A673 (cell line): ENCODE measurements around the gene NTN1. TPM values are rescaled to one million over a fixed set of nuclear protein-coding genes. Genes with fewer than 3 reads are reported as not detected.

Experiments used
- BruUV-seq: library from RNA; stranded (reverse); fragments of 400-500 nt; replicated peaks from 2 replicates; lab custom pipeline; 2021; lab: Mats Ljungman, UMichigan
- CTCF ChIA-PET: fragments of 300-600 bp; sonication (Branson Sonifier 250); formaldehyde crosslinking; loops from one replicate; lab custom pipeline; 2022; ENCODE audit warnings: antibody characterized with exemption; lab: Charles Lee
- POLR2A ChIA-PET: fragments of 300-600 bp; sonication (Branson Sonifier 250); formaldehyde crosslinking; loops from one replicate; lab custom pipeline; 2022; ENCODE audit warnings: antibody characterized with exemption; ENCODE audit not compliant: low non-redundant PET; lab: Charles Lee
- DNase-seq: peaks from one replicate; pipeline ENCODE4 v3.0.0-alpha.2; 2015; ENCODE audit warnings: low spot score
- H3K27ac ChIP-seq: fragments of 200-600 bp; sonication (generic); 2 replicates; pipeline ENCODE4 v1.5.1; 2016; ENCODE audit warnings: mixed run types, low read depth, mild to moderate bottlenecking, mixed read lengths, antibody characterized with exemption, low read length; ENCODE audit not compliant: poor library complexity, severe bottlenecking
- H3K27me3 ChIP-seq: fragments of 200-600 bp; sonication (generic); replicated peaks from 2 replicates; pipeline ENCODE4 v1.6.1; 2017; ENCODE audit warnings: mixed run types, low read depth, mild to moderate bottlenecking, mixed read lengths, antibody characterized with exemption, low read length; ENCODE audit not compliant: insufficient read depth, poor library complexity
- H3K36me3 ChIP-seq: fragments of 200-600 bp; sonication (generic); 2 replicates; pipeline ENCODE4 v1.6.1; 2016; ENCODE audit warnings: mixed run types, mild to moderate bottlenecking, mixed read lengths, antibody characterized with exemption, low read length; ENCODE audit not compliant: insufficient read depth, poor library complexity, severe bottlenecking
- H3K4me1 ChIP-seq: fragments of 200-600 bp; sonication (generic); 2 replicates; pipeline ENCODE4 v1.6.1; 2017; ENCODE audit warnings: mixed run types, mild to moderate bottlenecking, mixed read lengths, antibody characterized with exemption, low read length; ENCODE audit not compliant: insufficient read depth, poor library complexity, severe bottlenecking
- H3K4me3 ChIP-seq: fragments of 200-600 bp; sonication (generic); 2 replicates; pipeline ENCODE4 v1.5.1; 2016; ENCODE audit warnings: low read depth, mixed run types, mild to moderate bottlenecking, mixed read lengths, low read length; ENCODE audit not compliant: poor library complexity, severe bottlenecking
- H3K9me3 ChIP-seq: fragments of 200-600 bp; sonication (generic); 2 replicates; pipeline ENCODE4 v1.6.1; 2016; ENCODE audit warnings: mixed run types, low read depth, mild to moderate bottlenecking, mixed read lengths, antibody characterized with exemption, low read length; ENCODE audit not compliant: poor library complexity, severe bottlenecking
- CTCF ChIP-seq: fragments of 300-800, 200-600 bp; sonication (generic); conservative IDR thresholded peaks from 2 replicates; pipeline ENCODE4 v1.5.1; 2017; ENCODE audit warnings: low read depth, mild to moderate bottlenecking, antibody characterized with exemption, low read length, moderate library complexity, mixed read lengths
- EZH2 ChIP-seq: fragments of 200-600 bp; sonication (generic); IDR thresholded peaks from 2 replicates; pipeline ENCODE4 v1.6.1; 2017; ENCODE audit warnings: borderline replicate concordance, low read depth, mild to moderate bottlenecking, mixed read lengths, antibody characterized with exemption, low read length; ENCODE audit not compliant: poor library complexity, severe bottlenecking
- intact Hi-C: fragments of 100-400 bp; cut with micrococcal nuclease; formaldehyde crosslinking; loops from one replicate; pipeline ENCODE4 v1.10.0; 2022; ENCODE audit not compliant: unreplicated experiment
- total RNA-seq: library from RNA; stranded (reverse); gene quantifications from 2 replicates; pipeline ENCODE4 v1.2.3, GENCODE V29; 2021

The NTN1 gene
- total RNA-seq, 1 experiment from 2014 or later: 4.3 TPM

- no peak for DNase-seq
These were observed 192.0 kb downstream of the NTN1 start for GRCh38 chr17:9213303-9213640.

DNA sequence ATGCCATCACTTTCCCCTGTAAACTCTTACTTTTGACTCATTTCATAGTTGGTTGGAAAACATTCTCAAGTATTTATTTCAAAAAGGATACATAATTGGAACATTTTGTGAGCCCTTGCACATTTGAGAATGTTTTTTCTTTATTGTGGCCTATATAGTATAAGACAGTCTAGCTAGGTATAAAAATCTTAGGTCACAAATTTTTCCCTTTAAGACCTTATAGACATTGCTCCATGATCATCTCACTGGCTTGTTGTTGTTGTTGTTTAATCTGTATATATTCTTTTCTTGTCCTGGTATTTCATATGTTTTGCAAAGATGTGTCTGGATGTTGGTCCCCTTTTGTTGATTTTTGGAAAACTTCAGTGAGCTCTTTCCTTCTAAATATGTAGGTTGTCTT is 194.2 kb downstream of the NTN1 start:
- no peak overlapping the region for H3K27ac ChIP-seq

More at GRCh38 chr17:9213303-9213640, 192.0 kb downstream of the NTN1 start:
- Histone ChIP-seq H3K27me3 (no peaks in the 10 kb centered on the region), H3K4me3 (no peak overlapping the region), H3K36me3 (no peaks in the 10 kb centered on the region), H3K4me1 (peaks cover 12% of the 10 kb centered on the region), H3K9me3 (peaks cover 12% of the 10 kb centered on the region), H3K27ac (no peak overlapping the region)
- CTCF ChIA-PET: no interaction called here
- no peak for TF ChIP-seq CTCF
- intact Hi-C loops: no loop called here
- no TSS peak for BruUV-seq
- POLR2A ChIA-PET: no interaction called here

DNA sequence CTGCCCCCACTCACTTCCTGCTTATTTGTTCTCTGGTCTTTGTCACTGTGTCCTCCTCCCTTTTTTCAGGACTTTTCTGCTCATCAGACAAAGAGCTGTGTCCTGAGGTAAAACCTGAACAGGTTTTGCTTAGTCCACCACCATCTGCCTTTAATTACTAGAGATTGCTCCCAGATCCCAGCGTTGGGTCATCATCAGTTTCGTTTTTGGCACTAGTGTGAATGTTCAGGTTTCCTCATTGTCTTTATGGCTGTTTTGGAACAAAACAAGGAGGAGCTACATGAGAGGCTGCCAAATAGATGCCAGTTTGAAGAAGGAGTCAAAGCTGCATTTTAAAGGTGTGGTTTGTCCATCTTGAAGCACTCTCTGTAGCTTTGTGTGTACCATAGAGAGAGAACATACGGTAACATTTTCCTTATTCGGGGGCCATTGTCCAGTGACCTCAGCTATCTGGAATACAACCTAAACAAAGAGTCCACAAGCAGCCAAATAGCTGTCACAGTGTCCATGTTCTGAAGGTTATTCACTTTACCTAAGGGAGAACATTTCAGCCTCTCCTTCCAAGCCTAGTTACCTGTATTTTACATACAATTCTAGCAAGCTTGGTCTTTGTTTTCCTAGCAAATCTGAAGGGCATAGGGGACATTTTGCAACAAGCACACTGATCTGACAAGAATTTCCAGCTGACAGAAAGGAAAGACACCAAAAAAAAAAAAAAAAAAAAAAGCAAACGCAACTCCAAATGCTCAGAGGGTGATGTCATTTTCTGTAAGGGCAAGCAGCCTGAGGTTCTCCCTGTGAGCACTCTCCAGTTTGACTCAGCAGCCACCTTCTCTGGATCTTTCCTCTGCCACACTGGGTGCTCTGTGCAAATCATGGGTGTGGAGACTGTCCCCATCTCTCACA is 196.1 kb downstream of the NTN1 start:
- BruUV-seq: no TSS peak
- no peaks in the 10 kb centered on the region for H3K4me1 ChIP-seq
- H3K27me3 ChIP-seq: no peaks in the 10 kb centered on the region
- H3K4me3 ChIP-seq: no peak overlapping the region
- POLR2A ChIA-PET: interaction anchor here (0.6 kb wide), 1 partner anchor 71 kb away, joined by 3 read pairs; no protein-coding TSS in a partner anchor
- no peaks in the 10 kb centered on the region for H3K36me3 ChIP-seq
- no peak for DNase-seq
- H3K9me3 ChIP-seq: peaks cover 12% of the 10 kb centered on the region
- CTCF ChIA-PET: no interaction called here
- no peak for TF ChIP-seq EZH2
- intact Hi-C loops: no loop called here
- H3K27ac ChIP-seq: no peak overlapping the region

More for the DNA sequence above, 194.2 kb downstream of the NTN1 start:
- Histone ChIP-seq H3K4me3 (no peak overlapping the region), H3K27me3 (no peaks in the 10 kb centered on the region), H3K4me1 (peaks cover 12% of the 10 kb centered on the region), H3K36me3 (no peaks in the 10 kb centered on the region), H3K9me3 (peaks cover 12% of the 10 kb centered on the region)
- CTCF ChIA-PET: no interaction called here
- POLR2A ChIA-PET: no interaction called here
- intact Hi-C loops: no loop called here
- TF ChIP-seq CTCF (no peak), EZH2 (no peak)
- no TSS peak for BruUV-seq
- DNase-seq: no peak
